ENCODE data around the gene PCGF2. TPM values are rescaled to one million over a fixed set of nuclear protein-coding genes. Genes with fewer than 3 reads are reported as not detected.

Gene PCGF2
- total and polyA plus RNA-seq, 3 donors from 2014 or later, result 8.1 to 21.2 (median 20.9) TPM

- Histone ChIP-seq H3K27me3 (no peaks in the 10 kb centered on the region), H3K36me3 (ENCODE audit: low read depth, missing control alignments) (no peaks in the 10 kb centered on the region), H3K4me1 (peaks cover 49% of the 10 kb centered on the region), H3K4me3 (no peak overlapping the region), H3K9me3 (no peaks in the 10 kb centered on the region), H3K27ac (no peak overlapping the region)
- WGBS, 2 donors, result 93 to 95% methylated on average over 14 to 16 of the region's 16 CpGs
- TF ChIP-seq, protein P1, sequence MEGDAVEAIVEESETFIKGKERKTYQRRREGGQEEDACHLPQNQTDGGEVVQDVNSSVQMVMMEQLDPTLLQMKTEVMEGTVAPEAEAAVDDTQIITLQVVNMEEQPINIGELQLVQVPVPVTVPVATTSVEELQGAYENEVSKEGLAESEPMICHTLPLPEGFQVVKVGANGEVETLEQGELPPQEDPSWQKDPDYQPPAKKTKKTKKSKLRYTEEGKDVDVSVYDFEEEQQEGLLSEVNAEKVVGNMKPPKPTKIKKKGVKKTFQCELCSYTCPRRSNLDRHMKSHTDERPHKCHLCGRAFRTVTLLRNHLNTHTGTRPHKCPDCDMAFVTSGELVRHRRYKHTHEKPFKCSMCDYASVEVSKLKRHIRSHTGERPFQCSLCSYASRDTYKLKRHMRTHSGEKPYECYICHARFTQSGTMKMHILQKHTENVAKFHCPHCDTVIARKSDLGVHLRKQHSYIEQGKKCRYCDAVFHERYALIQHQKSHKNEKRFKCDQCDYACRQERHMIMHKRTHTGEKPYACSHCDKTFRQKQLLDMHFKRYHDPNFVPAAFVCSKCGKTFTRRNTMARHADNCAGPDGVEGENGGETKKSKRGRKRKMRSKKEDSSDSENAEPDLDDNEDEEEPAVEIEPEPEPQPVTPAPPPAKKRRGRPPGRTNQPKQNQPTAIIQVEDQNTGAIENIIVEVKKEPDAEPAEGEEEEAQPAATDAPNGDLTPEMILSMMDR (IDR thresholded peaks at IDR 0.05), result no peak
- no peak for TF ChIP-seq POLR2A (IDR thresholded peaks at IDR 0.05)
- DNase-seq, result no peak
- intact Hi-C loops (cut with DNase I; ENCODE audit: low total_unique reads), result no loop called here
These were observed 9.4 kb downstream of the PCGF2 start for GRCh38 chr17:38738686-38739085.

- H3K36me3 ChIP-seq (ENCODE audit: low read depth, missing control alignments), result no peaks in the 10 kb centered on the region
- H3K4me3 ChIP-seq, result no peak overlapping the region
- WGBS, 2 donors, result 91 to 97% methylated on average over 14 of the region's 14 CpGs
- H3K9me3 ChIP-seq, result no peaks in the 10 kb centered on the region
- no peak for DNase-seq
- no peaks in the 10 kb centered on the region for H3K27me3 ChIP-seq
- intact Hi-C loops (cut with DNase I; ENCODE audit: low total_unique reads), result no loop called here
- H3K27ac ChIP-seq, result no peak overlapping the region
- peaks cover 55% of the 10 kb centered on the region for H3K4me1 ChIP-seq
- no peak for TF ChIP-seq POLR2A (IDR thresholded peaks at IDR 0.05)
- TF ChIP-seq, protein P1 (IDR thresholded peaks at IDR 0.05), result no peak
These were observed 10.0 kb downstream of the PCGF2 start for GRCh38 chr17:38738007-38738662.

DNA sequence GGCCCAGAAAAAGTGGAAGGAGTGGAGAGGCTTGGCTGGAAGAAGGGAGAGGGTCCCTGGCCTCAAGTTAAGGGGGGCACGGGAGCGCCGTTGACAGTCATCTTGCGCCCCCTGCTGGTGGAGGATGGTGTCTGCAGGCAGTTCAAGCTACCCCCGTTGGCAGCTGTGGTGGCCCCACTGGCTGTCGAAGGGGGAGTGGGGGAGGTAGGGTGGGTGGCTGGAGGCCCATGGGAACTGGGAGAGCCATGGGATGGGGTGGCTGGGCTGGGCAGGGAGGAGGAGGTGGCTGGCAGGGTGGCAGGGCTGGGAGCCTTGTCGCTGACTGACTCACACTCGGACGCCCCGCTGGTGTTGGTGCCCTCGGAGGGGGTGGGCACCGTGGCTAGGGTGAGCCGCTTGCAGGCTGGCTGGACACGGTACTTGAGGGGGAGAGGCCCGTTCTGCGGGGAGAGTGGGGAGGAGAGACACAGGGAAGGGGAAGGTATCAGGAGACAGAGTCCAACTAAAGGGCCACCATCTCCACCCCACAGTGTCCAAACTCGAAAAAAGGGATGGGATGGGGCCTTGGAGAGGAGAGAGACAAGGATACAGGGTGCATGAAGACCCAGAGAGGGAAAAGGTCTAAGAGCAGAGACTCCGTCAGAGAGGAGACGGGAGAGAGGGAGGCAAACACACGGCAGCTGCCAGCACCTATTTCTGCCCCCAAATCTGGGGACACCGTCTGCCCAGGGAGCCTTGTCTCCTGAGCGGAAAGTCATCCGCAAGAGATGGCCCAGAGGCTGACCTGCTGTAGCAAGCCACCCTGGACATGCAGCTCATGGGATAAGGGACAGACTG, 12.8 kb downstream of the PCGF2 start:
- TF ChIP-seq, protein P1 (IDR thresholded peaks at IDR 0.05), result peak; percentile 91 to 99 (median 93)
- TF ChIP-seq POLR2A (IDR thresholded peaks at IDR 0.05), result no peak
- intact Hi-C loops (cut with DNase I; ENCODE audit: low total_unique reads), result no loop called here
- WGBS, 2 donors, result 41 to 51% methylated on average over 19 to 23 of the region's 23 CpGs
- Histone ChIP-seq H3K27me3 (no peaks in the 10 kb centered on the region), H3K4me1 (peaks cover 54% of the 10 kb centered on the region), H3K27ac (peak overlapping the region; percentile 45 to 74), H3K9me3 (no peaks in the 10 kb centered on the region), H3K4me3 (no peak overlapping the region), H3K36me3 (ENCODE audit: low read depth, missing control alignments) (no peaks in the 10 kb centered on the region)
- peak; percentile 77 for DNase-seq

- DNase-seq, result peak; percentile 67
- peak overlapping the region; percentile 45 to 74 for H3K27ac ChIP-seq
- no peak for TF ChIP-seq POLR2A (IDR thresholded peaks at IDR 0.05)
- TF ChIP-seq, protein P1 (IDR thresholded peaks at IDR 0.05), result no peak
- peaks cover 59% of the 10 kb centered on the region for H3K4me1 ChIP-seq
- H3K27me3 ChIP-seq, result no peaks in the 10 kb centered on the region
- WGBS, 2 donors, result 48 to 58% methylated on average over 14 to 15 of the region's 15 CpGs
- no peaks in the 10 kb centered on the region for H3K9me3 ChIP-seq
- H3K36me3 ChIP-seq (ENCODE audit: low read depth, missing control alignments), result no peaks in the 10 kb centered on the region
- intact Hi-C loops (cut with DNase I; ENCODE audit: low total_unique reads), result loop anchor here (5.0 kb wide), 1 partner anchor 57 kb away; no protein-coding TSS in a partner anchor
- no peak overlapping the region for H3K4me3 ChIP-seq
These were observed 13.9 kb downstream of the PCGF2 start for GRCh38 chr17:38733982-38734973.
